Measurements from ENCODE around the gene DENND5B. TPM values are rescaled to one million over a fixed set of nuclear protein-coding genes. Genes with fewer than 3 reads are reported as not detected.

DENND5B gene
- polyA plus RNA-seq, 2 donors, result 0.33 to 0.55 TPM

DNA sequence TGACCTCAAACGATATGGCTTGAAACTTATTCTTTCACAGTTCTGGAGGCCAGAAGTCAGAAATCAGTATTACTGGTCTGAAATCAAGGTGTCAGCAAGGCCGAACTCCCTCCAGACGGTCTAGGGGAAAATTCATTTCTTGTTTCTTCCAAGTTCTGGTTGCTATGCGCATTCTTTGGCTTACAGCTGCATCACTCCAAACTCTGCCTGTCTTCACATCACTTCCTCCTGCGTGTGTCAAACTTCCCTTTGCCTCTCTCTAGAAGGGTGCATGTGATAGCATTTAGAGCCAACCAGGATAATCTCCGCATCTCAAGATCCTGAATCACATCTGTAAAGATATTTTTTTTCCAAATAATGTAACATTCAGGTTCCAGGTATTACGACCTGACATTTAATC is 62.8 kb downstream of the DENND5B start:
- no peak overlapping the region for H3K4me3 ChIP-seq (ENCODE audit: low read depth in 1 of 2, low read length in 2 of 2)
- H3K27ac ChIP-seq (ENCODE audit: low read depth in 2 of 2, low read length in 1 of 2), result no peak overlapping the region
- H3K4me1 ChIP-seq (ENCODE audit: control insufficient read depth in 2 of 2, insufficient read depth in 2 of 2, low read length in 1 of 2), result peaks cover 0 to 2% of the 10 kb centered on the region in 2 donors
- no peaks in the 10 kb centered on the region for H3K27me3 ChIP-seq (ENCODE audit: control insufficient read depth in 1 of 2, insufficient read depth in 2 of 2, low read length in 2 of 2)
- H3K36me3 ChIP-seq (ENCODE audit: control insufficient read depth in 2 of 2, insufficient read depth in 2 of 2, low read length in 1 of 2), result no peaks in the 10 kb centered on the region
- H3K9me3 ChIP-seq (ENCODE audit: control insufficient read depth in 2 of 2, insufficient read depth in 1 of 2, low read depth in 1 of 2, low read length in 1 of 2), result no peaks in the 10 kb centered on the region
- 93% methylated on average over 7 of the region's 7 CpGs for WGBS, 2 donors

DNA sequence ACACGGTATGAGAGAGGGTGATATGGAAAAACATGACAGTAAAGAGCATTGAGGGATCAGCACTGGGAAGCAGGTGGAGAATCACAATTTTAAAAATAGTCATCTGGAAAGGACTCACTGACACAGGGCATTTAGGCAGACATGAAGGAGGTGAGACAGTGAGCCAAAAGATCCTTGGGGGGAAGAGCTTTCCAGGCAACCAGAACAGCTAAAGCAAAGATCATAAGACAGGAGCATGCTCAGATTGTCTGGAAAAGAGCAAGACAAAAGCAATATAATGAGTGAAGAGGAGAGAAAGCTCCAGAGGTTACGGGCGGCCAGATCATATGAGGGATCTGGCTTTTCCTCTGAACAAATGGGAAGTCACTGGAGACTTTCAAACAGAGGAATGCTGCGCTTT is 63.9 kb downstream of the DENND5B start:
- no peaks in the 10 kb centered on the region for H3K9me3 ChIP-seq (ENCODE audit: control insufficient read depth in 2 of 2, insufficient read depth in 1 of 2, low read depth in 1 of 2, low read length in 1 of 2)
- H3K27ac ChIP-seq (ENCODE audit: low read depth in 2 of 2, low read length in 1 of 2), result no peak overlapping the region
- no peak overlapping the region for H3K4me3 ChIP-seq (ENCODE audit: low read depth in 1 of 2, low read length in 2 of 2)
- H3K36me3 ChIP-seq (ENCODE audit: control insufficient read depth in 2 of 2, insufficient read depth in 2 of 2, low read length in 1 of 2), result no peaks in the 10 kb centered on the region
- peaks cover 0 to 2% of the 10 kb centered on the region in 2 donors for H3K4me1 ChIP-seq (ENCODE audit: control insufficient read depth in 2 of 2, insufficient read depth in 2 of 2, low read length in 1 of 2)
- H3K27me3 ChIP-seq (ENCODE audit: control insufficient read depth in 1 of 2, insufficient read depth in 2 of 2, low read length in 2 of 2), result no peaks in the 10 kb centered on the region
- 93 to 96% methylated on average over 4 of the region's 4 CpGs for WGBS, 2 donors

DNA sequence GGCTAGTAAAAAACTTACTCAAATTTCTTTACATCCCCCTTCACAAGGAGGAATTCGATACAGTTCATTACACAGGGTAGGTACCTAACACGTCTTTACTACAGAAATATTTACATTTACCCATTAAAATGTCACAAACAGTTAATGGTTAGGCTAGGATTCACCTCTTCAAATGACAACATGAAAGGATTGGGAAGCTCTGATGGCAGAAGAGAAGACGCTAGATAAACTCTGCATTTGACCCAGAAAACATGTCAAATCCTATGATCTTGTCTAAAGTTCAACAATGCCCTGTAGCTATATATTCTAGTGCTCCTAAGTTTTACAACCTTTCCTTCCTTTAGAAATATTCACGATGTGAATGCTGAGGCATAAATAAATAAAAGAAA is 64.8 kb downstream of the DENND5B start:
- H3K27me3 ChIP-seq (ENCODE audit: control insufficient read depth in 1 of 2, insufficient read depth in 2 of 2, low read length in 2 of 2), result no peaks in the 10 kb centered on the region
- no peaks in the 10 kb centered on the region for H3K36me3 ChIP-seq (ENCODE audit: control insufficient read depth in 2 of 2, insufficient read depth in 2 of 2, low read length in 1 of 2)
- no peaks in the 10 kb centered on the region for H3K9me3 ChIP-seq (ENCODE audit: control insufficient read depth in 2 of 2, insufficient read depth in 1 of 2, low read depth in 1 of 2, low read length in 1 of 2)
- H3K27ac ChIP-seq (ENCODE audit: low read depth in 2 of 2, low read length in 1 of 2), result no peak overlapping the region
- WGBS, 2 donors, result 48 to 53% methylated on average over 4 of the region's 4 CpGs
- H3K4me1 ChIP-seq (ENCODE audit: control insufficient read depth in 2 of 2, insufficient read depth in 2 of 2, low read length in 1 of 2), result peaks cover 0 to 2% of the 10 kb centered on the region in 2 donors
- H3K4me3 ChIP-seq (ENCODE audit: low read depth in 1 of 2, low read length in 2 of 2), result no peak overlapping the region

DNA sequence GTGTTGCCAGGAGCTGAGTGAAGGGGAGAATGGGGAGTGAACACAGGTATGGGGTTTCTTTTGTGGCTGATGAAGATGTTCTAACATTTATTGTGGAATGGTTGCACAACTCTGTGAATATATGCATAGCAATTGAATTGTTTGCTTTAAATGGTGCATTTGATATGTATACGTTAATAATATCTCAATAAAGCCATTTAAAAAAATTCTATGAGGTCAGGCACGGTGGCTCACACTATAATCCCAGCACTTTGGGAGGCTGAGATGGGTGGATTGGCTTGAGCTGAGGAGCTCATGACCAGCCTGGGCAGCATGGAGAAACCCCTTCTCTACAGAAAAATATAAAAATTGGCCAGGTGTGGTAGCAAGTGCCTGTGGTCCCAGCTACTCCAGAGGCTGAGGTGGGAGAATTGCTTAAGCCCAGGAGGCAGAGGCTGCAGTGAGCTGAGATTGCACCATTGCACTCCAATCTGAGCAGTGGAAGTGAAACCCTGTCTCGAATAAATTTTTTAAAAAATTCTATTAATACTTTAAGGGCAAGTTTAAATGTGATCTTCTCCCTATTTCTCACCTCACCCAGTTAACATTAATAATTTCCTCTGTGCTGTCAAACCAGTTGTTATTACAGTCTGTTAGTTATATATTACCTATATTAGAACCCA is 65.3 kb downstream of the DENND5B start:
- H3K27me3 ChIP-seq (ENCODE audit: control insufficient read depth in 1 of 2, insufficient read depth in 2 of 2, low read length in 2 of 2), result no peaks in the 10 kb centered on the region
- no peak overlapping the region for H3K27ac ChIP-seq (ENCODE audit: low read depth in 2 of 2, low read length in 1 of 2)
- H3K36me3 ChIP-seq (ENCODE audit: control insufficient read depth in 2 of 2, insufficient read depth in 2 of 2, low read length in 1 of 2), result no peaks in the 10 kb centered on the region
- H3K4me3 ChIP-seq (ENCODE audit: low read depth in 1 of 2, low read length in 2 of 2), result no peak overlapping the region
- peaks cover 0 to 2% of the 10 kb centered on the region in 2 donors for H3K4me1 ChIP-seq (ENCODE audit: control insufficient read depth in 2 of 2, insufficient read depth in 2 of 2, low read length in 1 of 2)
- 86 to 89% methylated on average over 3 of the region's 3 CpGs for WGBS, 2 donors
- no peaks in the 10 kb centered on the region for H3K9me3 ChIP-seq (ENCODE audit: control insufficient read depth in 2 of 2, insufficient read depth in 1 of 2, low read depth in 1 of 2, low read length in 1 of 2)

DNA sequence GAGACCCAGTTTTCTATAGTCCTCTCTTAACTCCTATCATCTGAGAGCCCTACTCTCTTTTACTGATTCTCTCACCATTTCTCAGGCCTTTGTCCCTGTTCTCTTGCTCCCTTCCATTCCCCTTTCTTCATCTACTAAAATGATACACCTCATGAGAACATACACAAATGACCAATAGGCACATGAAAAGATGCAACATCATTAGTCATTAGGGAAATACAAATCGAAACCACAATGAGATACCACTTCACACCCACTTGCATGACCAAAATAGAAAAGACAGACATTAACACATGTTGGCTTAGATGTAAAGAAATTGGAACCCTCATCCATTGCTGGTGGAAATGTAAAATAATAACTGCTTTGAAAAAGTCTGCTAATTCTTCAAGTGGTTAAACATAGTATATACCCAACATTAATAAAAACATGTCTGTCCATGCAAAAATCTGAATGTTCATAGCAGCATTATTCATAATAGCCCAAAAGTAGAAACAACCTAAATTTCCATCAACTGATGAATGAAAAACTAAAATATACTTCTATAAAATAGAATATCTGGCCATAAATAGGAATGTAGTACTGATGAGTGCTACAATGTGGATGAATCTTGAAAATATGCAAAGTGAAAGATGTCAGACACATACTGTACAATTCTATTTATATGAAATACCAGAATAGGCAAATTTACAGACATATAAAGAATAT is 66.0 kb downstream of the DENND5B start:
- no peak overlapping the region for H3K4me3 ChIP-seq (ENCODE audit: low read depth in 1 of 2, low read length in 2 of 2)
- no peaks in the 10 kb centered on the region for H3K27me3 ChIP-seq (ENCODE audit: control insufficient read depth in 1 of 2, insufficient read depth in 2 of 2, low read length in 2 of 2)
- H3K9me3 ChIP-seq (ENCODE audit: control insufficient read depth in 2 of 2, insufficient read depth in 1 of 2, low read depth in 1 of 2, low read length in 1 of 2), result no peaks in the 10 kb centered on the region
- H3K4me1 ChIP-seq (ENCODE audit: control insufficient read depth in 2 of 2, insufficient read depth in 2 of 2, low read length in 1 of 2), result peaks cover 0 to 2% of the 10 kb centered on the region in 2 donors
- WGBS, 2 donors, result 62 to 63% methylated on average over 1 of the region's 1 CpG
- no peak overlapping the region for H3K27ac ChIP-seq (ENCODE audit: low read depth in 2 of 2, low read length in 1 of 2)
- no peaks in the 10 kb centered on the region for H3K36me3 ChIP-seq (ENCODE audit: control insufficient read depth in 2 of 2, insufficient read depth in 2 of 2, low read length in 1 of 2)

DNA sequence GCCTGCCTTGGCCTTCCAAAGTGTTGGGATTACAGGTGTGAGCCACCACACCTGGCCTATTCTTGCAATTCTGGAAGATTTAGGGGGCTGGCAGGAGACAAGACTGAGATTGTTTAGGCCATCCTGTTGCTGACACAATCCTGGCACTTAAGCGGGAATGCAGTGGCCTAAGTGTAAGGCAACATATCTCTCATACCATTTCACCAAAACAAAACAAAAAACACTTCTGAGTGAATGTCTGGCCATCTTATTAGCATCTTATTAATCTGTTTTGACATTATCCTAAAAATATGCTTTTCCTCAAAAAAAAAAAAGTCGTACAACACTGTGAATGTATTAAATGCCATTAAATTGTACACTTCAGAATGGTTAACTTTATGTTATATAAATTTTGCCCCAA is 67.6 kb downstream of the DENND5B start:
- Histone ChIP-seq H3K36me3 (ENCODE audit: control insufficient read depth in 2 of 2, insufficient read depth in 2 of 2, low read length in 1 of 2) (no peaks in the 10 kb centered on the region), H3K4me1 (ENCODE audit: control insufficient read depth in 2 of 2, insufficient read depth in 2 of 2, low read length in 1 of 2) (peaks cover 0 to 2% of the 10 kb centered on the region in 2 donors), H3K27me3 (ENCODE audit: control insufficient read depth in 1 of 2, insufficient read depth in 2 of 2, low read length in 2 of 2) (no peaks in the 10 kb centered on the region), H3K4me3 (ENCODE audit: low read depth in 1 of 2, low read length in 2 of 2) (no peak overlapping the region), H3K9me3 (ENCODE audit: control insufficient read depth in 2 of 2, insufficient read depth in 1 of 2, low read depth in 1 of 2, low read length in 1 of 2) (no peaks in the 10 kb centered on the region), H3K27ac (ENCODE audit: low read depth in 2 of 2, low read length in 1 of 2) (no peak overlapping the region)
- 91 to 94% methylated on average over 2 of the region's 2 CpGs for WGBS, 2 donors

DNA sequence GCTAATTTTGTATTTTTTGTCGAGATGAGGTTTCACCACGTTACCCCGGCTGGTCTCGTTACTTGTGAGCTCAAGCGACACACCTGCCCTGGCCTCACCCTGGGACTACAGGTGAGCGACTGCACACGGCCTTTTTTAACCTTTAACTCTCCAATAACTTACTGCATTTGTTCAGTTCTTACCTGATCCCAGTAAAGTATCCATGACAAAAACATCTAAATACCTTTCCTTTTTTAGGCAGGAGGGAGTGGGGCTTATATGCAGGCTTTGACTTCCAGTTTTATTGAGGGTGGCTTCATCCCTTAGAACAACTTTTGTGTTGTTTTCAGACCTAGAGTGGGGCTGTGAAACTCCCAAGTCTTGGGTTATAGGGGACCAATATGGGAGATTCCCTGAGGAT is 68.3 kb downstream of the DENND5B start:
- Histone ChIP-seq H3K9me3 (ENCODE audit: control insufficient read depth in 2 of 2, insufficient read depth in 1 of 2, low read depth in 1 of 2, low read length in 1 of 2) (no peaks in the 10 kb centered on the region), H3K27me3 (ENCODE audit: control insufficient read depth in 1 of 2, insufficient read depth in 2 of 2, low read length in 2 of 2) (no peaks in the 10 kb centered on the region), H3K27ac (ENCODE audit: low read depth in 2 of 2, low read length in 1 of 2) (no peak overlapping the region), H3K4me1 (ENCODE audit: control insufficient read depth in 2 of 2, insufficient read depth in 2 of 2, low read length in 1 of 2) (peaks cover 0 to 2% of the 10 kb centered on the region in 2 donors), H3K4me3 (ENCODE audit: low read depth in 1 of 2, low read length in 2 of 2) (no peak overlapping the region), H3K36me3 (ENCODE audit: control insufficient read depth in 2 of 2, insufficient read depth in 2 of 2, low read length in 1 of 2) (no peaks in the 10 kb centered on the region)
- 77 to 79% methylated on average over 7 of the region's 7 CpGs for WGBS, 2 donors

DNA sequence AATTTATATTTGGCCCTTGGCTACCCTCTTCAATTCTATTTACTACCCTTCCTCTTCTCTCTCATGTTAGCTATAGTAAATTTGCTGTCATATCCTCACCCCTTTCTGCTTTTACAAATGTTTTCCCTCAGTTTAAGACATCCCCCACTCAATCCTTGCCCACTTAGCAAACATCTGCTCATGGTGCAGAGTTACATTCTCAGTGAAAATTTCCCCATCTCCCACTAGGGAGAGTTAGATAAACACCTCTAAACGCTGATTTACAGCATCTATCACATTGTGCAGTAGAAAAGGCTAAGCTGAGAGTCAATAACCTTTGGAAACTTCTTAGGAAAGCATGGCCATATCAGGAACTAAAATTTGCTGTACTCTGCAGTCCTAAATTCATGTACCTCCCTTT is 69.0 kb downstream of the DENND5B start:
- no peaks in the 10 kb centered on the region for H3K36me3 ChIP-seq (ENCODE audit: control insufficient read depth in 2 of 2, insufficient read depth in 2 of 2, low read length in 1 of 2)
- H3K9me3 ChIP-seq (ENCODE audit: control insufficient read depth in 2 of 2, insufficient read depth in 1 of 2, low read depth in 1 of 2, low read length in 1 of 2), result no peaks in the 10 kb centered on the region
- H3K4me1 ChIP-seq (ENCODE audit: control insufficient read depth in 2 of 2, insufficient read depth in 2 of 2, low read length in 1 of 2), result peaks cover 0 to 2% of the 10 kb centered on the region in 2 donors
- no peak overlapping the region for H3K4me3 ChIP-seq (ENCODE audit: low read depth in 1 of 2, low read length in 2 of 2)
- WGBS, 2 donors, result 39 to 55% methylated on average over 1 of the region's 1 CpG
- H3K27ac ChIP-seq (ENCODE audit: low read depth in 2 of 2, low read length in 1 of 2), result no peak overlapping the region
- H3K27me3 ChIP-seq (ENCODE audit: control insufficient read depth in 1 of 2, insufficient read depth in 2 of 2, low read length in 2 of 2), result no peaks in the 10 kb centered on the region

DNA sequence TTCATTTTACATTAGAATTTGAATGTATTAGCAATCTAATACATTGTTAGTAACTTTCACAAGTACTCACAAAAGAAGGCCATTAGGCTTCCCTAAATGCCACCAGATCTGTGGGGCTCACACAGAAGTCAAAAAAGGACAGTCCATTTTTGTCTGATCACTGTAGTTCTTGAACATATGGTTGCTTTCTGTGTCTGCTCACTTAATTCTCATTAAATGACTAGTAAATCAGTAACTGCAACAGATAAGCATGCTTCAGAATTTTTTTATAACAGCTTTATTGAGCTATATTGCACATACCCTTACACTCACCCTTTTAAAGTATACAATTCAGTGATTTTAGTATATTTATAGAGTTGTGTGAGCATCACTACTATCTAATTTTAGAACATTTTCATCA is 71.4 kb downstream of the DENND5B start:
- no peak overlapping the region for H3K27ac ChIP-seq (ENCODE audit: low read depth in 2 of 2, low read length in 1 of 2)
- no peaks in the 10 kb centered on the region for H3K27me3 ChIP-seq (ENCODE audit: control insufficient read depth in 1 of 2, insufficient read depth in 2 of 2, low read length in 2 of 2)
- no peak overlapping the region for H3K4me3 ChIP-seq (ENCODE audit: low read depth in 1 of 2, low read length in 2 of 2)
- H3K9me3 ChIP-seq (ENCODE audit: control insufficient read depth in 2 of 2, insufficient read depth in 1 of 2, low read depth in 1 of 2, low read length in 1 of 2), result no peaks in the 10 kb centered on the region
- H3K4me1 ChIP-seq (ENCODE audit: control insufficient read depth in 2 of 2, insufficient read depth in 2 of 2, low read length in 1 of 2), result no peaks in the 10 kb centered on the region
- H3K36me3 ChIP-seq (ENCODE audit: control insufficient read depth in 2 of 2, insufficient read depth in 2 of 2, low read length in 1 of 2), result no peaks in the 10 kb centered on the region

DNA sequence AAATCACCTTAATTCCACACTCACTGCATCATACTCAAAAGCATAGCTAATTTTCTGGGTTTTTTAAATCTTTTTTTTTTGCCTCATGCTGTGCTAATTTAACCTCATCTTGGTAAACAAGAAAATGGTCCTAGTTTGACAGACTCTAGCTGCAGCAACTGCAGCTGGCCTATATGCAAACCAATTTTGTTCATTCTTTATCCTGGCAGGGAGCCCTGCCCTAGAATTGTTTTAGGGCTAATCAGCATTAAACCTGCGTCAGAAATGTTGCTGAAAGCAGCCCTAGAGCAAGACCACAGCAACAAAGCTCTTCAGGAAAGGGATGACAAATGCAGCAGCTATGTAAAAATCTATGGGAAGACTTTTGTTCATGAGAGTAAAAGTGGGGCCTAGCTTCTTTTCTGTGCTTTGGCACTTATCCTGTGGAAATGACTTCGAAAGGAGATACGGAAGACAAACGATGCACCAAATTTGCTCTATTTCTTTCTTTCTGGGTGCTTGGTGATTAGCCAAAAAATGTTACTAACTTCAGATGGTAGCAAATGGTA is 72.2 kb downstream of the DENND5B start:
- no peaks in the 10 kb centered on the region for H3K36me3 ChIP-seq (ENCODE audit: control insufficient read depth in 2 of 2, insufficient read depth in 2 of 2, low read length in 1 of 2)
- WGBS, 2 donors, result 28 to 34% methylated on average over 4 of the region's 4 CpGs
- no peaks in the 10 kb centered on the region for H3K4me1 ChIP-seq (ENCODE audit: control insufficient read depth in 2 of 2, insufficient read depth in 2 of 2, low read length in 1 of 2)
- no peaks in the 10 kb centered on the region for H3K27me3 ChIP-seq (ENCODE audit: control insufficient read depth in 1 of 2, insufficient read depth in 2 of 2, low read length in 2 of 2)
- no peak overlapping the region for H3K4me3 ChIP-seq (ENCODE audit: low read depth in 1 of 2, low read length in 2 of 2)
- H3K9me3 ChIP-seq (ENCODE audit: control insufficient read depth in 2 of 2, insufficient read depth in 1 of 2, low read depth in 1 of 2, low read length in 1 of 2), result no peaks in the 10 kb centered on the region
- no peak overlapping the region for H3K27ac ChIP-seq (ENCODE audit: low read depth in 2 of 2, low read length in 1 of 2)

Measured in esophagus (tissue), 2 donors.